WERI-Rb-1 (cell line): ENCODE results near the gene HOXC11.

Experiments
- DNase-seq: peaks from one replicate; pipeline ENCODE4 v3.0.0-alpha.2; 2020
- H3K27ac ChIP-seq: fragments of 250-450 bp; sonication (Bioruptor Pico); 2 replicates; pipeline ENCODE4 v1.5.1; 2020; ENCODE audit warnings: mild to moderate bottlenecking, moderate library complexity
- H3K27me3 ChIP-seq: fragments of 250-450 bp; sonication (Bioruptor Pico); 2 replicates; pipeline ENCODE4 v1.5.1; 2021; ENCODE audit warnings: mild to moderate bottlenecking, low read depth, moderate library complexity; ENCODE audit not compliant: insufficient read depth, severe bottlenecking
- H3K36me3 ChIP-seq: fragments of 250-450 bp; sonication (Bioruptor Pico); 2 replicates; pipeline ENCODE4 v1.5.1; 2020; ENCODE audit warnings: mild to moderate bottlenecking, moderate library complexity
- H3K4me3 ChIP-seq: 2 replicates; pipeline ENCODE4 v1.5.1; 2011; ENCODE audit warnings: low read depth, mild to moderate bottlenecking, control low read depth, low read length
- H3K9me3 ChIP-seq: fragments of 250-450 bp; sonication (Bioruptor Pico); 2 replicates; pipeline ENCODE4 v1.5.1; 2021; ENCODE audit warnings: mild to moderate bottlenecking, moderate library complexity; ENCODE audit not compliant: severe bottlenecking
- TF ChIP-seq, protein P1 (sequence below): IDR thresholded peaks from 2 replicates; pipeline ENCODE4 v1.5.1; 2011; ENCODE audit warnings: low read depth, mild to moderate bottlenecking, control low read depth, inconsistent platforms, low read length

HOXC11 gene

DNA sequence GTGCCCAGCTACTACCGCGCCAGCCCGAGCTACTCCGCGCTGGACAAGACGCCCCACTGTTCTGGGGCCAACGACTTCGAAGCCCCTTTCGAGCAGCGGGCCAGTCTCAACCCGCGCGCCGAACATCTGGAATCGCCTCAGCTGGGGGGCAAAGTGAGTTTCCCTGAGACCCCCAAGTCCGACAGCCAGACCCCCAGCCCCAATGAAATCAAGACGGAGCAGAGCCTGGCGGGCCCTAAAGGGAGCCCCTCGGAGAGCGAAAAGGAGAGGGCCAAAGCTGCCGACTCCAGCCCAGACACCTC, 12.7 kb downstream of the HOXC11 start:
- Histone ChIP-seq H3K4me3 (peak overlapping the region; percentile 71), H3K36me3 (no peaks in the 10 kb centered on the region), H3K27ac (peak overlapping the region; percentile 44), H3K27me3 (no peaks in the 10 kb centered on the region), H3K9me3 (no peaks in the 10 kb centered on the region)
- TF ChIP-seq, protein P1, sequence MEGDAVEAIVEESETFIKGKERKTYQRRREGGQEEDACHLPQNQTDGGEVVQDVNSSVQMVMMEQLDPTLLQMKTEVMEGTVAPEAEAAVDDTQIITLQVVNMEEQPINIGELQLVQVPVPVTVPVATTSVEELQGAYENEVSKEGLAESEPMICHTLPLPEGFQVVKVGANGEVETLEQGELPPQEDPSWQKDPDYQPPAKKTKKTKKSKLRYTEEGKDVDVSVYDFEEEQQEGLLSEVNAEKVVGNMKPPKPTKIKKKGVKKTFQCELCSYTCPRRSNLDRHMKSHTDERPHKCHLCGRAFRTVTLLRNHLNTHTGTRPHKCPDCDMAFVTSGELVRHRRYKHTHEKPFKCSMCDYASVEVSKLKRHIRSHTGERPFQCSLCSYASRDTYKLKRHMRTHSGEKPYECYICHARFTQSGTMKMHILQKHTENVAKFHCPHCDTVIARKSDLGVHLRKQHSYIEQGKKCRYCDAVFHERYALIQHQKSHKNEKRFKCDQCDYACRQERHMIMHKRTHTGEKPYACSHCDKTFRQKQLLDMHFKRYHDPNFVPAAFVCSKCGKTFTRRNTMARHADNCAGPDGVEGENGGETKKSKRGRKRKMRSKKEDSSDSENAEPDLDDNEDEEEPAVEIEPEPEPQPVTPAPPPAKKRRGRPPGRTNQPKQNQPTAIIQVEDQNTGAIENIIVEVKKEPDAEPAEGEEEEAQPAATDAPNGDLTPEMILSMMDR: no peak
- DNase-seq: no peak

- TF ChIP-seq, protein P1: no peak
- Histone ChIP-seq H3K36me3 (no peaks in the 10 kb centered on the region), H3K27me3 (no peaks in the 10 kb centered on the region), H3K4me3 (peak overlapping the region; percentile 71), H3K27ac (peak overlapping the region; percentile 44), H3K9me3 (no peaks in the 10 kb centered on the region)
- no peak for DNase-seq
Measured at GRCh38 chr12:53985994-53986685, 13.2 kb downstream of the HOXC11 start.

DNA sequence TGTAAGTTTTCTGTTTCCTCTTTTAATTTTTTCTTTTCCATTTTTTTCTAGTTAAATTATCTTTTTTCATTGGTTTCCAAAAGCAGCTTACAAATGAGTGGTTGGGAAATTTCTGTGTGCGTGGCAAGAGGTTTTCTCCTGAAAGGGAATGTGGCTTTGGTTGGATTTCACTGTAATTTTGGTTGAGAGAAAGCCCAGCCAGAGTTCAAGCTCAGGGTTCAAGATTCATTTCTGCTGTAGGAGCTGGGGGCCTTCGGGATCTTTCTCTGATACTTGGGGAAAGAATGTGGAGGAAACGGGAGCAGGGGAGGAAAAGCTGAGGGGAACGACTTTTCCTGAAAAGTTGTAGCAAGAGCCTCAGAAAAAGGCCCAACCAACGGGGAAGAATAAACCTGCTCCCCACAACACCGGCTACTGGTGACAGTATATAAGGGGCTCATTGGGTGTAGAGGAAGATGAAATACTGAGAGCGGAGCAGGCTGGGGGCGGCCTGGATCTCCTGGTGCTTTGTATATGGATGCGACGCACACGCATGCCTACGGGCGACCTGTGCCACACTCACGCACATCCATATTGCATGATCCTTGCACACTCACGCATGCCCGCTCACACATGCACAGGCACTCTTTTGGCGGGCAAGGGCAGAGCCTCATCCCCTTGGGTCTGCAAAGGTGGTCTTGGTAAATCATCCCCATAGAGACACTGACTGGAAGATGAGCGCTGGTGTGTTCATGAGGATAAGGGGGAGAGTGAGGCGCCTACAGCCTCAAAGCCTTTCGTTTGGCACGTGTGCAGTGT, 14.0 kb downstream of the HOXC11 start:
- Histone ChIP-seq H3K27me3 (no peaks in the 10 kb centered on the region), H3K9me3 (no peaks in the 10 kb centered on the region), H3K36me3 (no peaks in the 10 kb centered on the region), H3K4me3 (peak overlapping the region; percentile 71), H3K27ac (no peak overlapping the region)
- DNase-seq: no peak
- TF ChIP-seq, protein P1: no peak

DNA sequence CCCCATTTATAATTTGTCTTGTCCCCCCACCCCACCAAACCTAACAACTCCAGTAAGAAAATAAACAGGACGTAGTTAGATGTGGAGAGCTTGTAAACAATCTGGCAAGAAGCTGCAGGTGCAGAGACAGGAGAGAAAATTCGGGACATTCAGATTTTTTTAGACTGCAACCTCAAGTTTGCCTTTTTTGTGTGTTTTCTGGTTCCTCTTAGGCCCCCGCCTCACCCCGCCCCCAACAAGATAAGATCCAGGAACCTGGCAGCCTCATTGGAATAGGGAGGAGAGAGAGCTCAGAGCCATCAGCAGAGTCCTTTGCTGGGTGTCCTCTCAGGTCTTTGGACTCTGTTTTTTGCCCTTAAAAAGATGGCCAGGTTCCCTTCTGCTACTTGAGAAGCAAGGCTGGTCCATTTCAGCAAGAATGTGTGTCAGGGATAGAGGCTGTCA, 14.9 kb downstream of the HOXC11 start:
- H3K36me3 ChIP-seq: no peaks in the 10 kb centered on the region
- no peaks in the 10 kb centered on the region for H3K9me3 ChIP-seq
- H3K27ac ChIP-seq: no peak overlapping the region
- TF ChIP-seq, protein P1: no peak
- H3K27me3 ChIP-seq: no peaks in the 10 kb centered on the region
- no peak for DNase-seq
- H3K4me3 ChIP-seq: no peak overlapping the region

GRCh38 chr12:53988541-53989226, 15.8 kb downstream of the HOXC11 start:
- no peak overlapping the region for H3K4me3 ChIP-seq
- H3K36me3 ChIP-seq: no peaks in the 10 kb centered on the region
- no peaks in the 10 kb centered on the region for H3K9me3 ChIP-seq
- TF ChIP-seq, protein P1: no peak
- H3K27me3 ChIP-seq: no peaks in the 10 kb centered on the region
- no peak overlapping the region for H3K27ac ChIP-seq
- DNase-seq: no peak
